Lung (tissue), 12 donors: ENCODE results near the gene ARHGAP8. TPM values are rescaled to one million over a fixed set of nuclear protein-coding genes. Genes with fewer than 3 reads are reported as not detected.

Experiments used
- ATAC-seq: fragments of 200-7000 bp; cut with Tn5 transposase; one replicate; pipeline ENCODE4 v1.9.1; 2020; ENCODE audit warnings: moderate number of reproducible peaks; ENCODE audit not compliant: insufficient read depth, low FRiP score
- DNase-seq, 3 donors: peaks; one replicate each; pipeline ENCODE4 v3.0.0-alpha.2; 2013 to 2017
- H3K27ac ChIP-seq, 2 donors: one replicate each; pipeline ENCODE4 v1.5.1; 2013; ENCODE audit warnings: mild to moderate bottlenecking in 2 of 2, moderate library complexity in 2 of 2, control low read depth in 1 of 2, inconsistent platforms in 1 of 2, low read depth in 1 of 2, low read length in 1 of 2
- H3K27me3 ChIP-seq, 3 donors: one replicate each; pipeline ENCODE4 v1.5.1; 2013; ENCODE audit warnings: low read length in 2 of 3; ENCODE audit not compliant: control insufficient read depth in 3 of 3, insufficient read depth in 3 of 3
- H3K36me3 ChIP-seq, 4 donors: one replicate each; pipeline ENCODE4 v1.5.1; 2013; ENCODE audit warnings: low read length in 4 of 4, mild to moderate bottlenecking in 1 of 4, moderate library complexity in 1 of 4; ENCODE audit not compliant: control insufficient read depth in 4 of 4, insufficient read depth in 4 of 4
- H3K4me1 ChIP-seq, 5 donors: one replicate each; pipeline ENCODE4 v1.5.1; 2013; ENCODE audit warnings: low read length in 5 of 5, mild to moderate bottlenecking in 2 of 5, moderate library complexity in 1 of 5; ENCODE audit not compliant: control insufficient read depth in 5 of 5, insufficient read depth in 5 of 5
- H3K4me3 ChIP-seq: one replicate; pipeline ENCODE4 v1.5.1; 2013; ENCODE audit warnings: mild to moderate bottlenecking, control low read depth, moderate library complexity
- H3K9ac ChIP-seq, 2 donors: one replicate each; pipeline ENCODE4 v1.5.1; 2013; ENCODE audit warnings: low read length in 2 of 2, control low read depth in 1 of 2; ENCODE audit not compliant: insufficient read depth in 1 of 2
- H3K9me3 ChIP-seq, 4 donors: one replicate each; pipeline ENCODE4 v1.5.1; 2013; ENCODE audit warnings: low read length in 3 of 4, mild to moderate bottlenecking in 1 of 4, moderate library complexity in 1 of 4; ENCODE audit not compliant: control insufficient read depth in 4 of 4, insufficient read depth in 3 of 4
- CTCF ChIP-seq: IDR thresholded peaks from 2 replicates; pipeline ENCODE4 v1.5.1; 2012; ENCODE audit warnings: mild to moderate bottlenecking; ENCODE audit errors: control extremely low read depth, extremely low read depth
- WGBS, 2 donors: extraction: QIAGEN DNeasy Blood & Tissue Kit; methylation state at CpG; one replicate each; pipeline ENCODE4 v1.1.7; 2013; 5-methylcytosine and 5-hydroxymethylcytosine counted together
- polyA plus RNA-seq, 2 donors: library from polyadenylated mRNA; stranded (reverse); fragments of 200-250 nt; gene quantifications; one replicate each; pipeline ENCODE4 v1.2.1, GENCODE V29; 2013
- total RNA-seq, 2 donors: library from RNA; depleted of rRNA in 1 of 2; stranded (reverse); fragments of >200 nt in 1 of 2; gene quantifications; one replicate each; pipeline ENCODE4 v1.2.1, GENCODE V29; 2014 to 2021
- donor health status: control.
- donor health status: control.
- donor health status: Bipolar disorder and iron deficiency.
- donor health status: healthy.
- donor health status: DM: yes; HTN: yes; CAD: no.

Gene ARHGAP8
- total and polyA plus RNA-seq, 4 donors = 6.8 to 21.6 (median 16.5) TPM

GRCh38 chr22:44709881-44710392 lies 42.4 kb upstream of the ARHGAP8 start:
- Histone ChIP-seq H3K9me3 (no peaks in the 10 kb centered on the region), H3K27ac (no peak overlapping the region), H3K4me1 (peaks cover 0 to 12% (median 0%) of the 10 kb centered on the region in 5 donors), H3K9ac (no peak overlapping the region), H3K4me3 (no peak overlapping the region), H3K27me3 (no peaks in the 10 kb centered on the region), H3K36me3 (no peaks in the 10 kb centered on the region)
- 87 to 91% methylated on average over 11 to 12 of the region's 12 CpGs for WGBS, 2 donors
- TF ChIP-seq CTCF = no peak
- no peak for DNase-seq
- no peak for ATAC-seq

- Histone ChIP-seq H3K27ac (no peak overlapping the region), H3K9ac (no peak overlapping the region)
- WGBS, 2 donors = 60 to 70% methylated on average over 23 of the region's 23 CpGs
These were observed 41.7 kb upstream of the ARHGAP8 start for GRCh38 chr22:44710474-44711240.

GRCh38 chr22:44711241-44711560 lies 41.2 kb upstream of the ARHGAP8 start:
- DNase-seq = no peak
- Histone ChIP-seq H3K4me3 (no peak overlapping the region), H3K9me3 (no peaks in the 10 kb centered on the region), H3K27ac (no peak overlapping the region), H3K9ac (no peak overlapping the region), H3K4me1 (peaks cover 0 to 12% (median 0%) of the 10 kb centered on the region in 5 donors), H3K36me3 (no peaks in the 10 kb centered on the region), H3K27me3 (no peaks in the 10 kb centered on the region)
- no peak for ATAC-seq
- 46 to 67% methylated on average over 4 of the region's 4 CpGs for WGBS, 2 donors
- TF ChIP-seq CTCF = no peak

More at GRCh38 chr22:44710474-44711240, 41.7 kb upstream of the ARHGAP8 start:
- ATAC-seq (no peak), DNase-seq (no peak)
- Histone ChIP-seq H3K4me1 (peaks cover 0 to 12% (median 0%) of the 10 kb centered on the region in 5 donors), H3K36me3 (no peaks in the 10 kb centered on the region), H3K9me3 (no peaks in the 10 kb centered on the region), H3K4me3 (no peak overlapping the region), H3K27me3 (no peaks in the 10 kb centered on the region)
- no peak for TF ChIP-seq CTCF
